ENCODE results near the gene BCR.
"Not testable (repeated sequence)": the region's sequence is repeated elsewhere in the genome, so short reads cannot be mapped to it uniquely, and the experiment has no call there.

DNA sequence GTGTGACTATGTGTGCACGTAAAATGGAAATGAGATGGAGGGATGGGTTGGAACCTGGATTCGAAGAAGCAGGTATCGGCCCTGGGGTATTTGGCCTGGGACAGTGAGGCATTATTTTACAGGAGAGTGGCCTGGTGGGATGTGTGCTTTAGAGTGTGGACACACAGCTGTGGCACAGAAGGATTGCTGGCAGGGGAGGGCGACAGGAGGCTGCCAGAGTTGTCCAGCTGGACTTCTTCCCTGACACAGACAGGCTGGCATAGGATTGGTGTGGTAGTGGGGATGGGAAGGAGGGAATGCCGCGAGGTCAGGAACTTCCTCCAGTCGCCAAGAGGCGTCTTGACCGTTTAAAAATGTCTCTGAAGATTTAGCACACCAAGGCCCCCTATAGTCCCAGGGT is 157.4 kb downstream of the BCR start:
- TF ChIP-seq, protein P1, sequence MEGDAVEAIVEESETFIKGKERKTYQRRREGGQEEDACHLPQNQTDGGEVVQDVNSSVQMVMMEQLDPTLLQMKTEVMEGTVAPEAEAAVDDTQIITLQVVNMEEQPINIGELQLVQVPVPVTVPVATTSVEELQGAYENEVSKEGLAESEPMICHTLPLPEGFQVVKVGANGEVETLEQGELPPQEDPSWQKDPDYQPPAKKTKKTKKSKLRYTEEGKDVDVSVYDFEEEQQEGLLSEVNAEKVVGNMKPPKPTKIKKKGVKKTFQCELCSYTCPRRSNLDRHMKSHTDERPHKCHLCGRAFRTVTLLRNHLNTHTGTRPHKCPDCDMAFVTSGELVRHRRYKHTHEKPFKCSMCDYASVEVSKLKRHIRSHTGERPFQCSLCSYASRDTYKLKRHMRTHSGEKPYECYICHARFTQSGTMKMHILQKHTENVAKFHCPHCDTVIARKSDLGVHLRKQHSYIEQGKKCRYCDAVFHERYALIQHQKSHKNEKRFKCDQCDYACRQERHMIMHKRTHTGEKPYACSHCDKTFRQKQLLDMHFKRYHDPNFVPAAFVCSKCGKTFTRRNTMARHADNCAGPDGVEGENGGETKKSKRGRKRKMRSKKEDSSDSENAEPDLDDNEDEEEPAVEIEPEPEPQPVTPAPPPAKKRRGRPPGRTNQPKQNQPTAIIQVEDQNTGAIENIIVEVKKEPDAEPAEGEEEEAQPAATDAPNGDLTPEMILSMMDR (IDR thresholded peaks at IDR 0.05; ENCODE audit: insufficient read depth, low read length, poor library complexity, severe bottlenecking) = not testable (repeated sequence)
- not testable (repeated sequence) for TF ChIP-seq EZH2phosphoT487 (conservative IDR thresholded peaks at IDR 0.05; ENCODE audit: low read length)
